Measurements from ENCODE around the gene MSH3. TPM values are rescaled to one million over a fixed set of nuclear protein-coding genes. Genes with fewer than 3 reads are reported as not detected.

Gene MSH3
- polyA plus RNA-seq, 3 donors = 4.5 to 9.9 (median 8.0) TPM

DNA sequence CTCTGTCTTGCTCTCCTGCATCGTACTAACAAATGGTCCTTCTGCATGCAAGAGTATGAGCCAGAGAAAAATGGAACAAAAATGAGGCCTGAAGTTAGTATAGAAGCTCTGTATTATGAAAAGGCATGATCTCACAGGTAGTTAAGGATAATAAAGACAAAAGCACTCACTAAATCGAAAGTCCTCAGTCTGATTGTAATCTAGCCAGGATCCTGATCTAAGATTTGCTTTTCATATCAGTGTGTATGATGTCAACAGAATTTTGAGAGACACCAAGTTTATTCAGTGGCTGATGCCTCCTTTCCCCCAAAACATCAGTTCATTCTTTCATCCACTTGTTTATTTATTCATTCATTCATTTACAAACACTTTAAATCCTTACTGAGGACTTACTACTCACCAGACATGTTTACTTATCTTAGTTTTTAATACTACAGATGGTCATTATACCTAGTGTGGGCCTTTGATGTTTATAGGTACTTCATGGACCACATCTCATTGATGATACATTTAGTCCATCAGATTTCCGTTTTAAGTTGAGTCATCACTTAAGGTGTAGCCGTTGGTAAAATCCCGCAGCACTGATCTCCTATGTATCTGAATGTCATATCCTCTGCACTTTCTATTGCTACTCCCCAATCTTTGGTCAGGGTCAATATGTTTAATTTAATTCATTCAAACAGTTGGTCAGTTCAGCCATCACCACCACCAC, 105.6 kb downstream of the MSH3 start:
- 100% methylated on average over 1 of the region's 5 CpGs for WGBS (ENCODE audit: insufficient coverage)
- Histone ChIP-seq H3K9ac (ENCODE audit: insufficient read depth, low read length, poor library complexity, severe bottlenecking) (no peak overlapping the region), H3K27me3 (ENCODE audit: control insufficient read depth in 2 of 2, insufficient read depth in 2 of 2, low read length in 2 of 2) (no peaks in the 10 kb centered on the region), H3K27ac (ENCODE audit: low read depth in 1 of 2, low read length in 2 of 2) (no peak overlapping the region), H3K4me1 (ENCODE audit: control insufficient read depth in 1 of 2, insufficient read depth in 2 of 2, low read length in 2 of 2) (peaks cover 0 to 7% of the 10 kb centered on the region in 2 donors), H3K4me2 (replicated peaks; ENCODE audit: extremely low read depth, low read length, poor library complexity, severe bottlenecking) (no peak overlapping the region), H3K79me2 (ENCODE audit: insufficient read depth, low read length) (no peaks in the 10 kb centered on the region), H4K20me1 (ENCODE audit: insufficient read depth, low read length) (no peaks in the 10 kb centered on the region), H3K4me3 (replicated peaks in 1 of 3; ENCODE audit: low read depth in 2 of 3, low read length in 3 of 3) (no peak overlapping the region), H3K36me3 (replicated peaks in 1 of 2; ENCODE audit: control insufficient read depth in 1 of 2, insufficient read depth in 2 of 2, low read length in 2 of 2) (peaks cover 13 to 57% of the 10 kb centered on the region in 2 donors), H3K9me3 (replicated peaks in 1 of 2; ENCODE audit: control insufficient read depth in 1 of 2, insufficient read depth in 1 of 2, low read length in 2 of 2) (no peaks in the 10 kb centered on the region), H2AFZ (ENCODE audit: insufficient read depth, low read depth, low read length, poor library complexity, severe bottlenecking) (no peak overlapping the region)
- Mint-ChIP-seq H3K27me3 (ENCODE audit: low read depth in 3 of 3) (no peaks in the 10 kb centered on the region), H3K27ac (no peak overlapping the region), H3K9me3 (no peaks in the 10 kb centered on the region), H3K36me3 (peaks cover 45 to 53% of the 10 kb centered on the region in 2 donors), H3K4me3 (no peak overlapping the region), H3K4me1 (peaks cover 10% of the 10 kb centered on the region)
- no peak for DNase-seq
- intact Hi-C loops (cut with micrococcal nuclease) = no loop called here
- TF ChIP-seq, protein P1, sequence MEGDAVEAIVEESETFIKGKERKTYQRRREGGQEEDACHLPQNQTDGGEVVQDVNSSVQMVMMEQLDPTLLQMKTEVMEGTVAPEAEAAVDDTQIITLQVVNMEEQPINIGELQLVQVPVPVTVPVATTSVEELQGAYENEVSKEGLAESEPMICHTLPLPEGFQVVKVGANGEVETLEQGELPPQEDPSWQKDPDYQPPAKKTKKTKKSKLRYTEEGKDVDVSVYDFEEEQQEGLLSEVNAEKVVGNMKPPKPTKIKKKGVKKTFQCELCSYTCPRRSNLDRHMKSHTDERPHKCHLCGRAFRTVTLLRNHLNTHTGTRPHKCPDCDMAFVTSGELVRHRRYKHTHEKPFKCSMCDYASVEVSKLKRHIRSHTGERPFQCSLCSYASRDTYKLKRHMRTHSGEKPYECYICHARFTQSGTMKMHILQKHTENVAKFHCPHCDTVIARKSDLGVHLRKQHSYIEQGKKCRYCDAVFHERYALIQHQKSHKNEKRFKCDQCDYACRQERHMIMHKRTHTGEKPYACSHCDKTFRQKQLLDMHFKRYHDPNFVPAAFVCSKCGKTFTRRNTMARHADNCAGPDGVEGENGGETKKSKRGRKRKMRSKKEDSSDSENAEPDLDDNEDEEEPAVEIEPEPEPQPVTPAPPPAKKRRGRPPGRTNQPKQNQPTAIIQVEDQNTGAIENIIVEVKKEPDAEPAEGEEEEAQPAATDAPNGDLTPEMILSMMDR (IDR thresholded peaks at IDR 0.05) = no peak

DNA sequence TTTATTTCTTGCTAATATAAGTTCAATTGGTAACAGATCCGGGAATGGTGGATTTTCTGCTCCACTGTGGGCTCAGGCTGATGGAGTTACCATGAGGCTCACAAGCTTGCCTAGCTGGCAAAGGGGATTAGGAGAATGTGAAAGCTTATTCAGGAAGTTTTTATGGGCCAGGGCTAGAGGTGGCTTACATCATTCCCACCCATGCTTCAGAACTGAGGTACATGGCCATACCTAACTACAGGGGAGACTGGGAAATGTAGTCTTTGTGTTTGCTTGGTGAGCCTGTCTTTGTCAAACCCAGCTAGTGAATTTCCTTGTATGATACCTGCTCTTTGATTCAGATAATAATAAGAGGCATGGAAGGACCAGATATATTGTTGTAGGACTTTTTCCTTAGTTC, 106.2 kb downstream of the MSH3 start:
- Mint-ChIP-seq H3K4me1 (peaks cover 4% of the 10 kb centered on the region), H3K27me3 (ENCODE audit: low read depth in 3 of 3) (no peaks in the 10 kb centered on the region), H3K4me3 (no peak overlapping the region), H3K36me3 (peaks cover 44 to 53% of the 10 kb centered on the region in 2 donors), H3K9me3 (no peaks in the 10 kb centered on the region), H3K27ac (no peak overlapping the region)
- Histone ChIP-seq H2AFZ (ENCODE audit: insufficient read depth, low read depth, low read length, poor library complexity, severe bottlenecking) (no peak overlapping the region), H3K4me3 (replicated peaks in 1 of 3; ENCODE audit: low read depth in 2 of 3, low read length in 3 of 3) (no peak overlapping the region), H4K20me1 (ENCODE audit: insufficient read depth, low read length) (no peaks in the 10 kb centered on the region), H3K27ac (ENCODE audit: low read depth in 1 of 2, low read length in 2 of 2) (no peak overlapping the region), H3K27me3 (ENCODE audit: control insufficient read depth in 2 of 2, insufficient read depth in 2 of 2, low read length in 2 of 2) (no peaks in the 10 kb centered on the region), H3K79me2 (ENCODE audit: insufficient read depth, low read length) (no peaks in the 10 kb centered on the region), H3K36me3 (replicated peaks in 1 of 2; ENCODE audit: control insufficient read depth in 1 of 2, insufficient read depth in 2 of 2, low read length in 2 of 2) (peaks cover 13 to 63% of the 10 kb centered on the region in 2 donors), H3K4me1 (ENCODE audit: control insufficient read depth in 1 of 2, insufficient read depth in 2 of 2, low read length in 2 of 2) (peaks cover 0 to under 1% of the 10 kb centered on the region in 2 donors), H3K9ac (ENCODE audit: insufficient read depth, low read length, poor library complexity, severe bottlenecking) (no peak overlapping the region), H3K4me2 (replicated peaks; ENCODE audit: extremely low read depth, low read length, poor library complexity, severe bottlenecking) (no peak overlapping the region), H3K9me3 (replicated peaks in 1 of 2; ENCODE audit: control insufficient read depth in 1 of 2, insufficient read depth in 1 of 2, low read length in 2 of 2) (no peaks in the 10 kb centered on the region)
- intact Hi-C loops (cut with micrococcal nuclease) = no loop called here
- no CpG with 5 or more reads among the region's 1 CpG for WGBS (ENCODE audit: insufficient coverage)
- TF ChIP-seq, protein P1 (IDR thresholded peaks at IDR 0.05) = no peak
- no peak for DNase-seq
